8988T (cell line): ENCODE data around the gene MED12L.
A peak's percentile ranks its signal among the peaks of the same experiment; 100 is the strongest.

ENCODE experiments used
- DNase-seq: peaks from one replicate; pipeline ENCODE4 v3.0.0; 2011

MED12L gene

GRCh38 chr3:151436675-151437446, 351.4 kb downstream of the MED12L start:
- DNase-seq, result no peak

- no peak for DNase-seq
These were observed 352.4 kb downstream of the MED12L start for GRCh38 chr3:151437906-151438305.

GRCh38 chr3:151439652-151440125, 354.2 kb downstream of the MED12L start:
- DNase-seq, result no peak

- no peak for DNase-seq
These were observed 355.5 kb downstream of the MED12L start for GRCh38 chr3:151440940-151441339.

- DNase-seq, result no peak
These were observed 358.1 kb downstream of the MED12L start for GRCh38 chr3:151443583-151443982.

GRCh38 chr3:151445273-151446001, 360.0 kb downstream of the MED12L start:
- DNase-seq, result no peak

- DNase-seq, result no peak
These were observed 360.5 kb downstream of the MED12L start for GRCh38 chr3:151446002-151446340.

- DNase-seq, result no peak
These were observed 366.9 kb downstream of the MED12L start for GRCh38 chr3:151452368-151452767.

- no peak for DNase-seq
These were observed 367.4 kb downstream of the MED12L start for GRCh38 chr3:151452841-151453240.

- DNase-seq, result no peak
These were observed 370.6 kb downstream of the MED12L start for GRCh38 chr3:151456065-151456464.

- DNase-seq, result no peak
These were observed 373.9 kb downstream of the MED12L start for GRCh38 chr3:151459358-151459757.

GRCh38 chr3:151460228-151460627, 374.8 kb downstream of the MED12L start:
- no peak for DNase-seq

GRCh38 chr3:151460774-151461450, 375.4 kb downstream of the MED12L start, which contains the start of gene IGSF10:
Gene IGSF10 (minus strand): TSS chr3:151461061. CDS start chr3:151458709, 2,352 bp downstream.
- peak; percentile 31 for DNase-seq

- DNase-seq, result no peak
These were observed 376.9 kb downstream of the MED12L start for GRCh38 chr3:151462278-151462780.

- no peak for DNase-seq
These were observed 377.5 kb downstream of the MED12L start for GRCh38 chr3:151462991-151463390.

- no peak for DNase-seq
These were observed 381.6 kb downstream of the MED12L start for GRCh38 chr3:151467069-151467468.

GRCh38 chr3:151468284-151468917, 382.9 kb downstream of the MED12L start:
- DNase-seq, result no peak

GRCh38 chr3:151476344-151477018, 391.0 kb downstream of the MED12L start:
- no peak for DNase-seq

- DNase-seq, result no peak
These were observed 392.3 kb downstream of the MED12L start for GRCh38 chr3:151477591-151478334.

- no peak for DNase-seq
These were observed 392.9 kb downstream of the MED12L start for GRCh38 chr3:151478335-151478697.

- DNase-seq, result no peak
These were observed 394.0 kb downstream of the MED12L start for GRCh38 chr3:151479452-151479851.

- DNase-seq, result no peak
These were observed 395.0 kb downstream of the MED12L start for GRCh38 chr3:151480492-151480891.
